CD14-positive monocyte (primary cell): ENCODE measurements around the gene SLC38A1. TPM values are rescaled to one million over a fixed set of nuclear protein-coding genes. Genes with fewer than 3 reads are reported as not detected.

ENCODE experiments used
- DNase-seq, 3 donors: peaks; one replicate each; pipeline ENCODE4 v3.0.0-alpha.2; 2011 to 2022
- H2AFZ ChIP-seq: 2 replicates; pipeline ENCODE4 v1.6.0; 2012; ENCODE audit warnings: mild to moderate bottlenecking, low read depth, low read length, inconsistent platforms; ENCODE audit not compliant: insufficient read depth, poor library complexity, severe bottlenecking
- H3K27ac ChIP-seq, 2 donors: 1 replicate in 1 of 2; 2 replicates in 1 of 2; pipeline ENCODE4 v1.5.1; 2012 to 2013; ENCODE audit warnings: low read length in 2 of 2, control low read depth in 1 of 2, inconsistent platforms in 1 of 2, low read depth in 1 of 2, mild to moderate bottlenecking in 1 of 2
- H3K27me3 ChIP-seq, 2 donors: one replicate each; pipeline versions ENCODE4 v1.6.0 to v1.6.1; 2011 to 2013; ENCODE audit warnings: low read length in 2 of 2; ENCODE audit not compliant: control insufficient read depth in 2 of 2, insufficient read depth in 2 of 2
- H3K36me3 ChIP-seq, 2 donors: replicated peaks in 1 of 2; 1 replicate in 1 of 2; 2 replicates in 1 of 2; pipeline versions ENCODE4 v1.5.1 to v1.6.1; 2012 to 2013; ENCODE audit warnings: low read length in 2 of 2, control low read depth in 1 of 2, inconsistent platforms in 1 of 2, mild to moderate bottlenecking in 1 of 2; ENCODE audit not compliant: insufficient read depth in 2 of 2, control insufficient read depth in 1 of 2
- H3K4me1 ChIP-seq, 2 donors: 1 replicate in 1 of 2; 2 replicates in 1 of 2; pipeline versions ENCODE4 v1.5.1 to v1.6.1; 2012 to 2013; ENCODE audit warnings: low read length in 2 of 2, control low read depth in 1 of 2, inconsistent platforms in 1 of 2, mild to moderate bottlenecking in 1 of 2, moderate library complexity in 1 of 2; ENCODE audit not compliant: insufficient read depth in 2 of 2, control insufficient read depth in 1 of 2
- H3K4me2 ChIP-seq: replicated peaks from 2 replicates; pipeline ENCODE3; 2012; ENCODE audit warnings: low read length, moderate library complexity, mild to moderate bottlenecking; ENCODE audit not compliant: poor library complexity, severe bottlenecking; ENCODE audit errors: extremely low read depth
- H3K4me3 ChIP-seq, 3 experiments: fragments of 200-600 bp in 1 of 3; sonication (generic) in 1 of 3; replicated peaks in 1 of 3; 1 replicate in 2 of 3; 2 replicates in 1 of 3; pipeline ENCODE4 v1.5.1; 2011 to 2013; ENCODE audit warnings: low read length in 3 of 3, mild to moderate bottlenecking in 3 of 3, control low read depth in 2 of 3, low read depth in 2 of 3, inconsistent platforms in 1 of 3, moderate library complexity in 1 of 3
- H3K79me2 ChIP-seq: 2 replicates; pipeline ENCODE4 v1.6.0; 2012; ENCODE audit warnings: mild to moderate bottlenecking, control low read depth, inconsistent platforms, low read length, moderate library complexity; ENCODE audit not compliant: insufficient read depth
- H3K9ac ChIP-seq: 2 replicates; pipeline ENCODE4 v1.6.0; 2017; ENCODE audit warnings: low read length, mild to moderate bottlenecking; ENCODE audit not compliant: insufficient read depth, poor library complexity, severe bottlenecking
- H3K9me3 ChIP-seq, 2 donors: replicated peaks in 1 of 2; 1 replicate in 1 of 2; 2 replicates in 1 of 2; pipeline versions ENCODE4 v1.5.1 to v1.6.1; 2012 to 2013; ENCODE audit warnings: low read length in 2 of 2, control low read depth in 1 of 2; ENCODE audit not compliant: control insufficient read depth in 1 of 2, insufficient read depth in 1 of 2
- H4K20me1 ChIP-seq: 2 replicates; pipeline ENCODE4 v1.6.0; 2012; ENCODE audit warnings: mild to moderate bottlenecking, low read length, control low read depth, moderate library complexity; ENCODE audit not compliant: insufficient read depth
- H3K27ac Mint-ChIP-seq, 7 donors: one replicate each; pipeline ENCODE4 v1.8.0; 2020; ENCODE audit warnings: mild to moderate bottlenecking in 7 of 7, mixed read lengths in 7 of 7, moderate library complexity in 6 of 7, inconsistent platforms in 2 of 7
- H3K27me3 Mint-ChIP-seq, 3 donors: one replicate each; pipeline ENCODE4 v1.8.0; 2021 to 2022; ENCODE audit warnings: low read depth in 3 of 3, mild to moderate bottlenecking in 3 of 3, mixed read lengths in 3 of 3, moderate library complexity in 3 of 3, inconsistent platforms in 1 of 3
- H3K36me3 Mint-ChIP-seq, 2 donors: one replicate each; pipeline ENCODE4 v1.8.0; 2020; ENCODE audit warnings: mixed read lengths in 2 of 2, inconsistent platforms in 1 of 2, mild to moderate bottlenecking in 1 of 2
- H3K4me1 Mint-ChIP-seq: one replicate; pipeline ENCODE4 v1.8.0; 2020; ENCODE audit warnings: mild to moderate bottlenecking, mixed read lengths
- H3K4me3 Mint-ChIP-seq, 2 donors: one replicate each; pipeline ENCODE4 v1.8.0; 2020; ENCODE audit warnings: mild to moderate bottlenecking in 2 of 2, mixed read lengths in 2 of 2, moderate library complexity in 1 of 2
- H3K9me3 Mint-ChIP-seq, 7 donors: one replicate each; pipeline ENCODE4 v1.8.0; 2020 to 2022; ENCODE audit warnings: mixed read lengths in 7 of 7, mild to moderate bottlenecking in 6 of 7, moderate library complexity in 6 of 7, inconsistent platforms in 2 of 7
- CTCF ChIP-seq: fragments of 200-600 bp; IDR thresholded peaks from one replicate; pipeline ENCODE4 v1.8.0; 2022; ENCODE audit warnings: antibody characterized with exemption, mild to moderate bottlenecking
- WGBS: methylation state at CpG from one replicate; pipeline ENCODE4 v1.1.5; 2013; ENCODE audit warnings: missing lambda C conversion rate; ENCODE audit not compliant: insufficient coverage; 5-methylcytosine and 5-hydroxymethylcytosine counted together
- intact Hi-C, 2 donors: fragments of 100-400 bp; cut with micrococcal nuclease; formaldehyde crosslinking; loops; one replicate each; pipeline versions ENCODE4 v1.15.0 to v1.15.1; 2023
- polyA plus RNA-seq, 3 donors: library from polyadenylated mRNA; depleted of rRNA in 1 of 3; unstranded in 2 of 3; stranded (reverse) in 1 of 3; fragments of 300-500 nt in 2 of 3; fragments of >200 nt in 1 of 3; fragmentation: Illumina TruSeq in 2 of 3; gene quantifications; 1 replicate in 2 of 3; 2 replicates in 1 of 3; pipeline ENCODE4 v1.2.3, GENCODE V29; 2012 to 2021

Gene SLC38A1
- polyA plus RNA-seq, 3 donors: 0.92 to 1.9 (median 1.6) TPM

- no peak overlapping the region for H3K4me2 ChIP-seq
- Mint-ChIP-seq H3K9me3 (no peaks in the 10 kb centered on the region), H3K27me3 (peaks cover 0 to 3% (median 0%) of the 10 kb centered on the region in 3 donors), H3K36me3 (no peaks in the 10 kb centered on the region), H3K4me1 (peaks cover 3% of the 10 kb centered on the region), H3K4me3 (no peak overlapping the region), H3K27ac (peak overlapping the region in 1 of 7 donors; percentile 11)
- no peaks in the 10 kb centered on the region for H3K36me3 ChIP-seq
- no peaks in the 10 kb centered on the region for H3K27me3 ChIP-seq
- TF ChIP-seq CTCF: no peak
- no peaks in the 10 kb centered on the region for H3K79me2 ChIP-seq
- intact Hi-C loops: no loop called here
- H3K9me3 ChIP-seq: no peaks in the 10 kb centered on the region
- H3K27ac ChIP-seq: no peak overlapping the region
- no peak overlapping the region for H3K4me3 ChIP-seq
- H3K4me1 ChIP-seq: no peaks in the 10 kb centered on the region
- 92% methylated on average over 4 of the region's 5 CpGs for WGBS
- H4K20me1 ChIP-seq: no peaks in the 10 kb centered on the region
- no peak overlapping the region for H2AFZ ChIP-seq
- DNase-seq: no peak
- H3K9ac ChIP-seq: no peak overlapping the region
Measured at GRCh38 chr12:46148327-46149078, 120.3 kb downstream of the SLC38A1 start.

- Histone ChIP-seq H3K4me3 (no peak overlapping the region), H3K4me2 (no peak overlapping the region), H3K9ac (no peak overlapping the region), H3K27me3 (no peaks in the 10 kb centered on the region), H3K4me1 (no peaks in the 10 kb centered on the region), H2AFZ (no peak overlapping the region), H3K27ac (no peak overlapping the region), H3K9me3 (no peaks in the 10 kb centered on the region), H3K79me2 (no peaks in the 10 kb centered on the region), H3K36me3 (no peaks in the 10 kb centered on the region), H4K20me1 (no peaks in the 10 kb centered on the region)
- DNase-seq: no peak
- no peaks in the 10 kb centered on the region for H3K9me3 Mint-ChIP-seq
- no peak overlapping the region for H3K4me3 Mint-ChIP-seq
- WGBS: no CpG with 5 or more reads among the region's 3 CpGs
- intact Hi-C loops: no loop called here
- peaks cover 3% of the 10 kb centered on the region for H3K4me1 Mint-ChIP-seq
- no peaks in the 10 kb centered on the region for H3K36me3 Mint-ChIP-seq
- H3K27me3 Mint-ChIP-seq: peaks cover 0 to 2% (median 0%) of the 10 kb centered on the region in 3 donors
- no peak for TF ChIP-seq CTCF
- no peak overlapping the region for H3K27ac Mint-ChIP-seq
Measured at GRCh38 chr12:46147144-46147543, 121.7 kb downstream of the SLC38A1 start.
